Omental fat pad (tissue), 4 donors: ENCODE results near the gene SPATC1L. TPM values are rescaled to one million over a fixed set of nuclear protein-coding genes. Genes with fewer than 3 reads are reported as not detected.

Source experiments
- ATAC-seq: fragments of 150-250 bp; one replicate; pipeline ENCODE4 v1.9.1; 2016; ENCODE audit warnings: mild to moderate bottlenecking, moderate library complexity; ENCODE audit not compliant: low FRiP score
- DNase-seq: peaks from one replicate; pipeline ENCODE4 v3.0.0-alpha.2; 2019; ENCODE audit warnings: low spot score
- CTCF ChIP-seq, 3 donors: fragments of 450-650 bp; IDR thresholded peaks; one replicate each; pipeline ENCODE4 v1.5.1; 2016 to 2017; ENCODE audit warnings: antibody characterized with exemption in 3 of 3, mild to moderate bottlenecking in 3 of 3, moderate library complexity in 2 of 3
- total RNA-seq, 4 donors: library from RNA; depleted of rRNA; stranded (reverse); fragments of >200 nt; gene quantifications; one replicate each; pipeline ENCODE4 v1.1.0, GENCODE V29; 2016

Gene SPATC1L
- total RNA-seq, 4 donors from 2014 or later, result 0.96 to 8.0 (median 2.8) TPM

GRCh38 chr21:46194374-46195334, 10.4 kb upstream of the SPATC1L start:
- DNase-seq (peak; percentile 8), ATAC-seq (no peak)
- no peak for TF ChIP-seq CTCF (IDR thresholded peaks at IDR 0.05)

DNA sequence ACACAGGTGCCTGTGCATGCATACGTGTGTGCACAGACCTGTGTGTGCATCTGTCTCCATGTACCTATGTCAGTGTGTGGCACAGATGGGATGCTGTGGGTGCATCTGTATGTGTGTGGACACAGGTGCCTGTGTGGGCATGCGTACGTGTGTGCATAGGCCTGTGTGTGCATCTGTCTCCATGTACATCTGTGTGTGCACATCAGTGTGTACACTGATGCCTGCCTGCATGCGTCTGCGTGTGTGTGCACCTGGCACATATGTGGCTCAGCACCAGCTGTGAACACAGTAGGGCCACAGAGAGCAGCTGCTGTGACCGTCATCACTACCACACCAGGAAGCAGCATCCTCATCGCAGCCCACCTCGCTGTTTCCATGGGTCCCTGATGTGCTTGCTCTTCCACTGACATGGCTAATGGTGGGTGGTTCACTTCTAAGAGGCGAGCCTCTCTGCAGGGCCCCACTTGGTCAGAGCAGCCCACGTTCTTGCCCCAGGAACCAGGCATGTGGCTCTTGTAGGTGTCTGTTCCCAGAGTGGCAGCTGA, 9.6 kb upstream of the SPATC1L start:
- DNase-seq, result peak; percentile 9
- TF ChIP-seq CTCF (IDR thresholded peaks at IDR 0.05), result no peak
- ATAC-seq, result no peak

DNA sequence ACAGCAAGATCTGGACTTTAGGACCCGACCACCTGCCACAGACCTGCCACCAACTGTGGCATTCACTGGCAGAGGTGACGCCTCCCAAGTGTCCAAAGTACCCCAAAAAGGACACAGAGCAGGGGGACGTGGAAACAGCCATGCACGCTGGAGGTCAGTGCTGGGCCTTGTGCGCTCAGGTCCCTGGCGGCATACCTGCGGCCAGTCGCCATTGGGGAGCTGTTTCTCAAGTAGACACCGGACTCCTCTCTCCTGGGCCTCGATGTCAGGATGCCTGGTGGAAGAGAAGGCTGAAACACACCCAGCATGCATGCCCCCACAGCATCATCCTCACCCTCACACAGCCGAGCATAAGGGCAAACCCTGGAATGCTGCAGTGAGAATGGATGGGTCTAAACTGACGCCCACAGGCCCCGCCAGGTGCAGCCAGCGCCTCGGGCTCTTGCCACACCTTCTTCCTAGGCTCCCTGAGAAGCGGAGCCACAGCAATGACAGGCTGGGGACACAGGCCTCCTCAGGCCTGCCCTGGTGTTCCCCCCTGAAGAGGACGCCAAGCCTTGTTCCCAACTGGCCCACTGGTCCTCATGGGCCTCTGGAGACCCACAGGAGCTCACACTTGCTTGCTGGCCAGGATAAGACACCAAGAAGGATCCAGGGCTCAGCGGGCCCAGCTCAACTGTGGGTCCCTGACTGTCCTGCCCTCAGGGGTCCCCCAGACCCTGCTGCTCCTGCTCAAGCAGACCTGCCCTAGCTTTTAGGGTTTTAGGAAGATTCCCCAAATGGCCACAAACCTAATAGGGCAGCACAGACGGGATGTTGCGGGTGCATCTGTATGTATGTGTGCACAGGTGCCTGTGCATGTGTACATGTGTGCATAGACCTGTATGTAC, 7.7 kb upstream of the SPATC1L start:
- DNase-seq, result peak; percentile 3
- TF ChIP-seq CTCF (IDR thresholded peaks at IDR 0.05), result no peak
- ATAC-seq, result no peak

DNA sequence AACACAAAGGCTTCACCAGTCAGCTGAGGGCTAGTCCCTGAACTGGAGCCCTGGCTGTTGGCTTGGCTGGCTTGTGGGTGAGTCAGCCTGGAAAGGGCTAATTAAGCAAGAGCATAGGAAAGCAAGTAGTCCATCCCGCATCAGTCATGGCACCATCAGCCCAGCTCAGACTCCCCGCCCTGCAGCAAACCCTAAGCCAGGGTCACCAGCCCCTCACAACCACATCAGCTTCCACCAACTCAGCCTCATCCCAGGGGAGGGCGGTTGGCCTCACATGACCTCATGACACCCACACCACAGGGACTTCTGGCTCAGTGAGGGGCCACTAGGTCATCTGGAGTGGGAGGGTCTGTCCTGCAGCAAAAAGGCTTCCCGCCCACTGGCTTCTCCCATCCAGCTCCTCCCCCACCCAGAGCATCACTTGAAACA, 7.0 kb upstream of the SPATC1L start:
- ATAC-seq (peak; percentile 59), DNase-seq (peak; percentile 23)
- TF ChIP-seq CTCF (IDR thresholded peaks at IDR 0.05), result no peak

- ATAC-seq (no peak), DNase-seq (peak; percentile 16)
- no peak for TF ChIP-seq CTCF (IDR thresholded peaks at IDR 0.05)
These were observed 6.4 kb upstream of the SPATC1L start for GRCh38 chr21:46190491-46191131.

DNA sequence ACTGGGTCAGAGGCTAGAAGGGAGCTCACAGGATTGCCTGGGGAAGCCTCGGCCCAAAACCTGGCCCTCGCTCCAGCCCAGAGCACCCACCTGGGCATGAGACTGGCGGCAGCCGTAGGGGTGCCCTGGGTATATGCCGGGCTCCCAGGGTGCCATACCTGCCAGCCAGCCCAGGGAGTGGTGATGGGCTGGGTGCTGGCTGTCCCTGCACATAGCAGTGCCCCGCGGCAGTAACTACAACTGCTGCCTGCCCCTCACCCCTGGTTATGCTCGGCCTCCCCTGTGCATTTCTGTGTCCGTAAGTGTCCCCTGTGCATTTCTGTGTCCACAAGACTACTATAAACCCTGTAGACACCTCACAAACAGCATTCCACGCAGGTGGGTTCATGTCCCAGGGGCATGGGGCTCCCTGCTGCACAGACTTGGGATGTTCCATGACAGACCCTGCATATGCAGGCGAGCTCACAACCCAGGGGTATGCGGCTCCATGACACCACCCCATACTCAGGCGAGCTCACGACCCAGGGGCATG, 5.8 kb upstream of the SPATC1L start:
- ATAC-seq (no peak), DNase-seq (peak; percentile 16)
- no peak for TF ChIP-seq CTCF (IDR thresholded peaks at IDR 0.05)
